Endothelial cell of umbilical vein (primary cell): ENCODE measurements around the gene BABAM2. TPM values are rescaled to one million over a fixed set of nuclear protein-coding genes. Genes with fewer than 3 reads are reported as not detected.

Source experiments
- BruUV-seq: library from RNA; stranded (reverse); fragments of 400-500 nt; replicated peaks from 2 replicates; lab custom pipeline; 2021; lab: Mats Ljungman, UMichigan
- CTCF ChIA-PET: fragments of 300-600, 350-600 bp; sonication (Branson Sonifier 250); formaldehyde crosslinking; loops from one replicate; lab custom pipeline; 2021; ENCODE audit warnings: antibody characterized with exemption, inconsistent platforms; lab: Charles Lee
- POLR2A ChIA-PET: fragments of 300-600, 350-600 bp; sonication (Branson Sonifier 250); formaldehyde crosslinking; loops from one replicate; lab custom pipeline; 2021; ENCODE audit warnings: antibody characterized with exemption, inconsistent platforms; lab: Charles Lee
- DNase-seq: peaks from one replicate; pipeline ENCODE4 v3.0.0-alpha.2; 2011; ENCODE audit warnings: low read depth, low spot score
- FAIRE-seq: peaks from 2 replicates; lab custom pipeline; 2011; peaks lifted over from hg19 to GRCh38; lab: Jason Lieb, UNC
- H2AFZ ChIP-seq: 2 replicates; pipeline ENCODE4 v1.6.0; 2012; ENCODE audit warnings: low read depth, low read length, control low read depth, inconsistent platforms
- H3K27ac ChIP-seq: 2 replicates; pipeline ENCODE4 v1.5.1; 2011; ENCODE audit warnings: low read depth, mild to moderate bottlenecking, control low read depth, low read length, moderate library complexity; ENCODE audit not compliant: insufficient read depth
- H3K27me3 ChIP-seq, 2 experiments: 2 replicates each; pipeline versions ENCODE4 v1.6.0 to v1.6.1; 2011; ENCODE audit warnings: low read length in 2 of 2, mixed read lengths in 1 of 2; ENCODE audit not compliant: control insufficient read depth in 2 of 2, insufficient read depth in 2 of 2
- H3K36me3 ChIP-seq, 2 experiments: 2 replicates in 1 of 2; 3 replicates in 1 of 2; pipeline ENCODE4 v1.5.1; 2011; ENCODE audit warnings: low read length in 2 of 2, mild to moderate bottlenecking in 1 of 2, moderate library complexity in 1 of 2; ENCODE audit not compliant: control insufficient read depth in 2 of 2, insufficient read depth in 2 of 2; ENCODE audit errors: extremely low read depth in 1 of 2
- H3K4me1 ChIP-seq: 3 replicates; pipeline ENCODE4 v1.5.1; 2011; ENCODE audit warnings: mild to moderate bottlenecking, low read length; ENCODE audit not compliant: control insufficient read depth, insufficient read depth; ENCODE audit errors: extremely low read depth
- H3K4me2 ChIP-seq: 2 replicates; pipeline ENCODE4 v1.6.1; 2011; ENCODE audit warnings: low read length, control low read depth, mixed read lengths; ENCODE audit not compliant: insufficient read depth
- H3K4me3 ChIP-seq, 3 experiments: fragments of 200-600 bp in 1 of 3; sonication (generic), shearing (Covaris generic) in 1 of 3; replicated peaks in 1 of 3; 2 replicates each; pipeline ENCODE4 v1.5.1; 2011 to 2016; ENCODE audit warnings: control low read depth in 3 of 3, low read length in 3 of 3, mild to moderate bottlenecking in 2 of 3, inconsistent platforms in 1 of 3, low read depth in 1 of 3, moderate library complexity in 1 of 3; ENCODE audit not compliant: insufficient read depth in 1 of 3
- H3K79me2 ChIP-seq: 2 replicates; pipeline ENCODE4 v1.6.0; 2012; ENCODE audit warnings: low read length, inconsistent platforms; ENCODE audit not compliant: control insufficient read depth, insufficient read depth
- H3K9ac ChIP-seq: replicated peaks from 2 replicates; pipeline ENCODE3; 2011; ENCODE audit warnings: low read length, control low read depth; ENCODE audit not compliant: insufficient read depth; ENCODE audit errors: extremely low read depth
- H3K9me1 ChIP-seq: replicated peaks from 3 replicates; pipeline ENCODE4 v1.6.0; 2011; ENCODE audit warnings: mild to moderate bottlenecking, low read length; ENCODE audit not compliant: control insufficient read depth, insufficient read depth; ENCODE audit errors: extremely low read depth
- H3K9me3 ChIP-seq: replicated peaks from 2 replicates; pipeline ENCODE4 v1.5.1; 2012; ENCODE audit warnings: low read length, inconsistent platforms; ENCODE audit not compliant: control insufficient read depth, insufficient read depth
- H4K20me1 ChIP-seq: replicated peaks from 2 replicates; pipeline ENCODE3; 2011; ENCODE audit warnings: mild to moderate bottlenecking, low read length; ENCODE audit not compliant: control insufficient read depth, insufficient read depth; ENCODE audit errors: extremely low read depth
- EZH2 ChIP-seq: IDR thresholded peaks from 2 replicates; pipeline ENCODE4 v1.6.1; 2012; ENCODE audit warnings: borderline replicate concordance, low read depth, mild to moderate bottlenecking, moderate library complexity, low read length, inconsistent platforms; ENCODE audit not compliant: severe bottlenecking
- FOS ChIP-seq: IDR thresholded peaks from 2 replicates; pipeline ENCODE4 v1.6.1; 2011; ENCODE audit warnings: mild to moderate bottlenecking, low read length, moderate library complexity, borderline replicate concordance; ENCODE audit not compliant: insufficient read depth
- GATA2 ChIP-seq: IDR thresholded peaks from 2 replicates; pipeline ENCODE4 v1.7.0; 2011; ENCODE audit warnings: low read depth, mild to moderate bottlenecking, moderate library complexity, mixed read lengths, low read length; ENCODE audit not compliant: insufficient read length, insufficient read depth
- JUN ChIP-seq: IDR thresholded peaks from 2 replicates; pipeline ENCODE4 v1.6.1; 2011; ENCODE audit warnings: borderline replicate concordance, low read depth; ENCODE audit not compliant: insufficient read length, insufficient read depth
- MAX ChIP-seq: IDR thresholded peaks from 2 replicates; pipeline ENCODE4 v1.6.1; 2011; ENCODE audit not compliant: insufficient read depth, insufficient read length
- POLR2AphosphoS5 ChIP-seq: IDR thresholded peaks from 2 replicates; pipeline ENCODE4 v1.6.1; 2012; ENCODE audit warnings: low read depth, mild to moderate bottlenecking, control low read depth, low read length, moderate library complexity; ENCODE audit not compliant: insufficient read depth
- dilution Hi-C: fragments of 300-500 bp; cut with MboI; formaldehyde crosslinking; loops from one replicate; pipeline ENCODE4 v1.15.0; 2019; ENCODE audit warnings: low sequenced_read_pairs; ENCODE audit not compliant: extremely low pct_ligation_motif_present
- intact Hi-C: fragments of 100-400 bp; cut with micrococcal nuclease; formaldehyde crosslinking; loops from one replicate; pipeline ENCODE4 v1.10.0; 2022
- polyA plus RNA-seq, 4 experiments: library from polyadenylated mRNA; depleted of rRNA in 3 of 4; stranded (reverse) in 3 of 4; unstranded in 1 of 4; fragments of >200 nt; gene quantifications; 2 replicates each; pipeline versions ENCODE4 v1.2.1 to v1.2.3, GENCODE V29; 2011 to 2012; ENCODE audit warnings: missing spikeins in 1 of 4
- total RNA-seq: library from RNA; stranded (reverse); gene quantifications from 2 replicates; pipeline ENCODE4 v1.2.3, GENCODE V29; 2021

Gene BABAM2
- total and polyA plus RNA-seq, 2 donors (not counting 3 experiments of a cell fraction or from before 2014, with no cell fraction given): 19.9 to 27.6 TPM

GRCh38 chr2:27931361-27931950 lies 40.9 kb downstream of the BABAM2 start:
- Histone ChIP-seq H4K20me1 (no peaks in the 10 kb centered on the region), H3K4me1 (peaks cover 24% of the 10 kb centered on the region), H3K9ac (no peak overlapping the region), H2AFZ (no peak overlapping the region), H3K9me1 (no peaks in the 10 kb centered on the region), H3K9me3 (no peaks in the 10 kb centered on the region), H3K27me3 (no peaks in the 10 kb centered on the region), H3K27ac (no peak overlapping the region), H3K4me2 (peak overlapping the region; percentile 58), H3K36me3 (peaks cover 0 to 3% of the 10 kb centered on the region in 2 experiments), H3K4me3 (no peak overlapping the region), H3K79me2 (no peaks in the 10 kb centered on the region)
- CTCF ChIA-PET: interaction anchor here (0.8 to 1.2 kb wide), 4 partner anchors 11 to 132 kb away, joined by 3 to 4 read pairs (median 3); no protein-coding TSS in a partner anchor
- POLR2A ChIA-PET: no interaction called here
- TF ChIP-seq POLR2AphosphoS5 (peak; percentile 34), GATA2 (peak; percentile 76), EZH2 (no peak)
- dilution Hi-C loops (no loop called here), intact Hi-C loops (no loop called here)
- no TSS peak for BruUV-seq
- FAIRE-seq: no peak
- DNase-seq: peak; percentile 40

DNA sequence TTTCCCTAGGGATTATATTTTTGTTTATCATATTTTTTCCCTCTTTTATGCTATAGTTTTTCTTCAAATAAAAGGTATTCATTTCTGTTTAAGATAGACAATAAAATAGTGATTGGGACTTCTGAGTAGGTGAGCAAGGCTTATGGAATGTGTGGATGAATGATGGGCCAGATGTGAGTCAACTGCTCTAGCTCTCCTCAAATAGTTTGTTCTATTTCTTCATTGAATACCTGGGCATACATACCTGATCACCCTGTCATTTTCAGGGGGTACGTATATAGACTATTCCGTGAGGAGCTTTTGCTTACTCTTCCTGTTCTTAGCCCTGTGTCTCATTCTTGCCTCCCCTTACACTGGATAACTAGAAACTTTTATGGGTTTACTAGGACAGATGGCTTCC lies 41.9 kb downstream of the BABAM2 start:
- no TSS peak for BruUV-seq
- Histone ChIP-seq H3K4me1 (peaks cover 24% of the 10 kb centered on the region), H3K9me1 (no peaks in the 10 kb centered on the region), H3K79me2 (no peaks in the 10 kb centered on the region), H3K27ac (no peak overlapping the region), H3K9ac (no peak overlapping the region), H2AFZ (no peak overlapping the region), H4K20me1 (no peaks in the 10 kb centered on the region), H3K4me2 (no peak overlapping the region), H3K36me3 (peaks cover 0 to 3% of the 10 kb centered on the region in 2 experiments), H3K27me3 (no peaks in the 10 kb centered on the region), H3K4me3 (no peak overlapping the region), H3K9me3 (no peaks in the 10 kb centered on the region)
- DNase-seq (peak; percentile 32), FAIRE-seq (no peak)
- TF ChIP-seq FOS (peak; percentile 64), MAX (no peak), JUN (peak; percentile 21)
- intact Hi-C loops: no loop called here
- dilution Hi-C loops: no loop called here
- POLR2A ChIA-PET: no interaction called here
- CTCF ChIA-PET: interaction anchor here (1.0 to 1.2 kb wide), 4 partner anchors 12 to 133 kb away, joined by 3 read pairs; no protein-coding TSS in a partner anchor
